HepG2 (cell line): ENCODE data around the gene KCTD6. TPM values are rescaled to one million over a fixed set of nuclear protein-coding genes. Genes with fewer than 3 reads are reported as not detected.
A peak's percentile ranks its signal among the peaks of the same experiment; 100 is the strongest.

Experiments
- DR1 ChIP-seq: sonication (generic); formaldehyde crosslinking; IDR thresholded peaks from 2 replicates; pipeline ENCODE4 v1.8.0; 2021; ENCODE audit warnings: mild to moderate bottlenecking, missing genetic modification reagents, inconsistent platforms
- ELF4 ChIP-seq: sonication (generic); formaldehyde crosslinking; IDR thresholded peaks from 2 replicates; pipeline ENCODE4 v1.5.0; 2020; ENCODE audit warnings: missing genetic modification reagents, mild to moderate bottlenecking, moderate library complexity, borderline replicate concordance
- FLYWCH1 ChIP-seq: sonication (generic); formaldehyde crosslinking; IDR thresholded peaks from 2 replicates; pipeline ENCODE4 v1.8.1; 2023; ENCODE audit warnings: mild to moderate bottlenecking, missing genetic modification reagents
- MZF1 ChIP-seq: sonication (generic); formaldehyde crosslinking; IDR thresholded peaks from 2 replicates; pipeline ENCODE4 v1.8.1; 2023; ENCODE audit warnings: mild to moderate bottlenecking, missing genetic modification reagents, borderline replicate concordance
- NONO ChIP-seq, 2 experiments: fragments of 450-650 bp in 1 of 2; sonication (generic) in 1 of 2; formaldehyde crosslinking in 1 of 2; IDR thresholded peaks in 1 of 2; conservative IDR thresholded peaks in 1 of 2; 2 replicates each; pipeline versions ENCODE4 v1.6.1 to v1.8.0; 2017 to 2022; ENCODE audit warnings: mild to moderate bottlenecking in 1 of 2, missing genetic modification reagents in 1 of 2, moderate library complexity in 1 of 2
- SALL1 ChIP-seq: sonication (generic); formaldehyde crosslinking; IDR thresholded peaks from 2 replicates; pipeline ENCODE4 v1.8.0; 2022; ENCODE audit warnings: mild to moderate bottlenecking, missing genetic modification reagents
- SMAD1 ChIP-seq: sonication (generic); formaldehyde crosslinking; IDR thresholded peaks from 2 replicates; pipeline ENCODE4 v1.4.0; 2020; ENCODE audit warnings: missing genetic modification reagents, low read depth, mild to moderate bottlenecking, borderline replicate concordance
- TMF1 ChIP-seq: sonication (generic); formaldehyde crosslinking; IDR thresholded peaks from 2 replicates; pipeline ENCODE4 v1.8.1; 2022; ENCODE audit warnings: low read depth, missing genetic modification reagents
- ZMYM3 ChIP-seq: sonication (generic); formaldehyde crosslinking; IDR thresholded peaks from 2 replicates; pipeline ENCODE4 v1.5.1; 2020; ENCODE audit warnings: mild to moderate bottlenecking, missing genetic modification reagents
- ZNF256 ChIP-seq: sonication (generic); formaldehyde crosslinking; conservative IDR thresholded peaks from 2 replicates; pipeline ENCODE4 v1.4.0; 2020; ENCODE audit warnings: missing genetic modification reagents
- ZNF382 ChIP-seq: sonication (generic); formaldehyde crosslinking; IDR thresholded peaks from 2 replicates; pipeline ENCODE4 v1.5.0; 2020; ENCODE audit warnings: missing genetic modification reagents, mild to moderate bottlenecking, borderline replicate concordance
- ZNF652 ChIP-seq: IDR thresholded peaks from 2 replicates; pipeline ENCODE4 v1.6.1; 2016; ENCODE audit warnings: low read depth, borderline replicate concordance
- ZNF761 ChIP-seq: sonication (generic); formaldehyde crosslinking; conservative IDR thresholded peaks from 2 replicates; pipeline ENCODE4 v1.4.0; 2020; ENCODE audit warnings: mild to moderate bottlenecking, missing genetic modification reagents
- polyA plus RNA-seq, 8 experiments: library from polyadenylated mRNA; depleted of rRNA in 3 of 8; stranded (reverse) in 7 of 8; unstranded in 1 of 8; fragments of >200 nt; fragmentation: Illumina TruSeq in 4 of 8; extraction: Trizol in 4 of 8; gene quantifications; 2 replicates each; pipeline versions ENCODE4 v1.2.1 to v1.2.3, GENCODE V29; 2011 to 2016; ENCODE audit warnings: low read depth in 4 of 8, missing spikeins in 1 of 8, mixed read lengths in 1 of 8; ENCODE audit not compliant: insufficient read depth in 1 of 8
- total RNA-seq, 5 experiments: library from RNA; depleted of rRNA; stranded (reverse); fragments of >200 nt; fragmentation: Illumina TruSeq; extraction: Trizol; gene quantifications; 2 replicates each; pipeline ENCODE4 v1.2.3, GENCODE V29; 2016; ENCODE audit warnings: low read depth in 1 of 5
- TF ChIP-seq, protein P1 (sequence below): fragments of 450-650 bp; IDR thresholded peaks from 2 replicates; pipeline ENCODE4 v1.6.1; 2016
- TF ChIP-seq, protein P2 (sequence below), 2 experiments: sonication (generic) in 1 of 2; formaldehyde crosslinking in 1 of 2; IDR thresholded peaks; 2 replicates each; pipeline versions ENCODE4 v1.5.1 to v1.6.1; 2011 to 2020; ENCODE audit warnings: borderline replicate concordance in 1 of 2, low read depth in 1 of 2, low read length in 1 of 2, mild to moderate bottlenecking in 1 of 2, missing genetic modification reagents in 1 of 2, moderate library complexity in 1 of 2
- TF ChIP-seq, protein P3 (sequence below): sonication (generic); formaldehyde crosslinking; IDR thresholded peaks from 2 replicates; pipeline ENCODE4 v1.4.0; 2020; ENCODE audit warnings: mild to moderate bottlenecking, missing genetic modification reagents
- TF ChIP-seq, protein P4 (sequence below): sonication (generic); formaldehyde crosslinking; IDR thresholded peaks from 2 replicates; pipeline ENCODE4 v1.5.0; 2020; ENCODE audit warnings: mild to moderate bottlenecking, missing genetic modification reagents

KCTD6 gene
- total and polyA plus RNA-seq, 2 of the 13 experiments (the other 11 are each of a cell fraction or from before 2014, with no cell fraction given), result 13.4 to 14.2 TPM

DNA sequence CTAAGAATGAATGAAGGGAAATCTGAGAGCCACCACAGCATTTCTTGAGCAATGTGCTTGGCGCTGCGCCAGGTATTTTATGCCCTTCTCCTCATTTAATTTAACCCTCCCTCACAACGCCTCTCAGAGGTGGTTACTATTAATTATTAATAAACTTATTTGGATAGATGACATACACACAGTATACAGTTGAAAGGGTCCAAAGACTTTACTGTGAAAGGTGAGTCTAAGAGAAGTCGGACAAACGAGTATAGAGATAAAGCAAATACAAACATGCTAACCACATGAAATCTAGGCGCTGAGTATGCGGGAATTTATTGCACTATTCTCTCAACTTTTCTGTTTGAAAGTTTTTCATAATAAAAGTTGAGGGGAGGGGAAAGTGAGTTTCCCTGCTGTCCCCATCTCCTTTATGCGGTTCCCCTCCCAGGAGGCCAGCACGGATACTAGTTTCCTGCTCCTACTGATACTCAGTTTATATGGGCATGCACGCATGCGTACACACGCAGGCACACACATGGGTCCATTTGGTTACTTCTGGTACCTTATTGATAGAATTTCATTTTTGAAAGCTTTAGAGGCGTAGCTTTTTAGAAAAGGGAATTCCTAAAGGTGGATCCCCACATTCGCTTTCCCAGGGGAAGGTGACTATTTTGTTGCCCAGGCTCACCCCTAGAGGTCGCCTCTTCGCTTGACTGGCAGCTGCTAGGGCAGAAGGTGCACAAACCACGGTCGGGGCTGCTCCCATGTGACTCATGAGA lies 28.5 kb upstream of the KCTD6 start (continued):
- TF ChIP-seq, protein P1, sequence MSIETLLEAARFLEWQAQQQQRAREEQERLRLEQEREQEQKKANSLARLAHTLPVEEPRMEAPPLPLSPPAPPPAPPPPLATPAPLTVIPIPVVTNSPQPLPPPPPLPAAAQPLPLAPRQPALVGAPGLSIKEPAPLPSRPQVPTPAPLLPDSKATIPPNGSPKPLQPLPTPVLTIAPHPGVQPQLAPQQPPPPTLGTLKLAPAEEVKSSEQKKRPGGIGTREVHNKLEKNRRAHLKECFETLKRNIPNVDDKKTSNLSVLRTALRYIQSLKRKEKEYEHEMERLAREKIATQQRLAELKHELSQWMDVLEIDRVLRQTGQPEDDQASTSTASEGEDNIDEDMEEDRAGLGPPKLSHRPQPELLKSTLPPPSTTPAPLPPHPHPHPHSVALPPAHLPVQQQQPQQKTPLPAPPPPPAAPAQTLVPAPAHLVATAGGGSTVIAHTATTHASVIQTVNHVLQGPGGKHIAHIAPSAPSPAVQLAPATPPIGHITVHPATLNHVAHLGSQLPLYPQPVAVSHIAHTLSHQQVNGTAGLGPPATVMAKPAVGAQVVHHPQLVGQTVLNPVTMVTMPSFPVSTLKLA, result no peak
- no peak for TF ChIP-seq SMAD1 (CRISPR knock-in tag)
- no peak for TF ChIP-seq ZNF761 (CRISPR knock-in tag)
- no peak for TF ChIP-seq DR1 (CRISPR knock-in tag)
- TF ChIP-seq, protein P2, sequence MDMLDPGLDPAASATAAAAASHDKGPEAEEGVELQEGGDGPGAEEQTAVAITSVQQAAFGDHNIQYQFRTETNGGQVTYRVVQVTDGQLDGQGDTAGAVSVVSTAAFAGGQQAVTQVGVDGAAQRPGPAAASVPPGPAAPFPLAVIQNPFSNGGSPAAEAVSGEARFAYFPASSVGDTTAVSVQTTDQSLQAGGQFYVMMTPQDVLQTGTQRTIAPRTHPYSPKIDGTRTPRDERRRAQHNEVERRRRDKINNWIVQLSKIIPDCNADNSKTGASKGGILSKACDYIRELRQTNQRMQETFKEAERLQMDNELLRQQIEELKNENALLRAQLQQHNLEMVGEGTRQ (IDR thresholded peaks at IDR 0.05; ENCODE audit: low read depth, low read length), result no peak
- TF ChIP-seq, protein P2 (CRISPR knock-in tag; IDR thresholded peaks at IDR 0.05; ENCODE audit: borderline replicate concordance), result no peak
- peak; percentile 60; the same call in 1 of the 2 replicates for TF ChIP-seq ZNF652
- no peak for TF ChIP-seq TMF1 (CRISPR knock-in tag)
- no peak for TF ChIP-seq MZF1 (CRISPR knock-in tag)
- TF ChIP-seq, protein P3, sequence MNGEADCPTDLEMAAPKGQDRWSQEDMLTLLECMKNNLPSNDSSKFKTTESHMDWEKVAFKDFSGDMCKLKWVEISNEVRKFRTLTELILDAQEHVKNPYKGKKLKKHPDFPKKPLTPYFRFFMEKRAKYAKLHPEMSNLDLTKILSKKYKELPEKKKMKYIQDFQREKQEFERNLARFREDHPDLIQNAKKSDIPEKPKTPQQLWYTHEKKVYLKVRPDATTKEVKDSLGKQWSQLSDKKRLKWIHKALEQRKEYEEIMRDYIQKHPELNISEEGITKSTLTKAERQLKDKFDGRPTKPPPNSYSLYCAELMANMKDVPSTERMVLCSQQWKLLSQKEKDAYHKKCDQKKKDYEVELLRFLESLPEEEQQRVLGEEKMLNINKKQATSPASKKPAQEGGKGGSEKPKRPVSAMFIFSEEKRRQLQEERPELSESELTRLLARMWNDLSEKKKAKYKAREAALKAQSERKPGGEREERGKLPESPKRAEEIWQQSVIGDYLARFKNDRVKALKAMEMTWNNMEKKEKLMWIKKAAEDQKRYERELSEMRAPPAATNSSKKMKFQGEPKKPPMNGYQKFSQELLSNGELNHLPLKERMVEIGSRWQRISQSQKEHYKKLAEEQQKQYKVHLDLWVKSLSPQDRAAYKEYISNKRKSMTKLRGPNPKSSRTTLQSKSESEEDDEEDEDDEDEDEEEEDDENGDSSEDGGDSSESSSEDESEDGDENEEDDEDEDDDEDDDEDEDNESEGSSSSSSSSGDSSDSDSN (CRISPR knock-in tag), result no peak
- 0 out of 2 replicates have a peak, but pooled peaks have one; percentile 23 for TF ChIP-seq ZMYM3 (CRISPR knock-in tag)
- no peak for TF ChIP-seq NONO (IDR thresholded peaks at IDR 0.05)
- 0 out of 2 replicates have a peak, but pooled peaks have one; percentile 9 for TF ChIP-seq NONO (CRISPR knock-in tag; conservative IDR thresholded peaks at IDR 0.05)
- 0 out of 2 replicates have a peak, but pooled peaks have one; percentile 51 for TF ChIP-seq ELF4 (CRISPR knock-in tag)
- peak; percentile 80 for TF ChIP-seq SALL1 (CRISPR knock-in tag)
- TF ChIP-seq ZNF382 (CRISPR knock-in tag), result no peak
- TF ChIP-seq, protein P4, sequence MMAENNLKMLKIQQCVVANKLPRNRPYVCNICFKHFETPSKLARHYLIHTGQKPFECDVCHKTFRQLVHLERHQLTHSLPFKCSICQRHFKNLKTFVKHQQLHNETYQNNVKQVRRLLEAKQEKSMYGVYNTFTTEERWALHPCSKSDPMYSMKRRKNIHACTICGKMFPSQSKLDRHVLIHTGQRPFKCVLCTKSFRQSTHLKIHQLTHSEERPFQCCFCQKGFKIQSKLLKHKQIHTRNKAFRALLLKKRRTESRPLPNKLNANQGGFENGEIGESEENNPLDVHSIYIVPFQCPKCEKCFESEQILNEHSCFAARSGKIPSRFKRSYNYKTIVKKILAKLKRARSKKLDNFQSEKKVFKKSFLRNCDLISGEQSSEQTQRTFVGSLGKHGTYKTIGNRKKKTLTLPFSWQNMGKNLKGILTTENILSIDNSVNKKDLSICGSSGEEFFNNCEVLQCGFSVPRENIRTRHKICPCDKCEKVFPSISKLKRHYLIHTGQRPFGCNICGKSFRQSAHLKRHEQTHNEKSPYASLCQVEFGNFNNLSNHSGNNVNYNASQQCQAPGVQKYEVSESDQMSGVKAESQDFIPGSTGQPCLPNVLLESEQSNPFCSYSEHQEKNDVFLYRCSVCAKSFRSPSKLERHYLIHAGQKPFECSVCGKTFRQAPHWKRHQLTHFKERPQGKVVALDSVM, result no peak
- TF ChIP-seq FLYWCH1, result no peak
- TF ChIP-seq ZNF256 (CRISPR knock-in tag), result no peak
